GM11168 (cell line): Measurements from ENCODE around the gene MRPS22.

Experiments used
- in situ Hi-C: fragments of 300-500 bp; cut with MboI; formaldehyde crosslinking; loops from one replicate; pipeline ENCODE4 v1.12.0; 2022; ENCODE audit warnings: low sequenced_read_pairs; ENCODE audit not compliant: unreplicated experiment

Gene MRPS22

DNA sequence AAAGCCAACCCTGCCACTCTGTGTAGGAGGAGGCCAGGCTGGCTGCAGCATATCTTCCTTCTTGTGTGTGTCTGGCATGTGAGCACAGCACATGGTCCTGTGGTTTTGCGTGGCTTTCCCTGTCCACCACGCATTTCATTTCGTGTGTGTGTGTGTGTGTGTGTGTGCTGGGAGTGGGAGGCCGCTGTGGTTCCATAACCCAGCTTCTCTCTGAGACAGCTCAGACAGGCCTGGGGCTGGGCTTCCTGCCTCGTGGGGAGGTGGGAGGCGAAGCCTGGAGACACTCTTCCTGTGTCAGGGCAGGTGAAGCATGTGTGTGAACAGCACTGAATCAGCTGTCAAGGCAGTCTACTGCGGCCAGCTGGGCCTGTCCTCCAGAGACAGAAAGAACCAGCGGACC is 16.0 kb upstream of the MRPS22 start:
- in situ Hi-C loops, result loop anchor here (25.0 kb wide), 1 partner anchor 641 kb away; no protein-coding TSS in a partner anchor

DNA sequence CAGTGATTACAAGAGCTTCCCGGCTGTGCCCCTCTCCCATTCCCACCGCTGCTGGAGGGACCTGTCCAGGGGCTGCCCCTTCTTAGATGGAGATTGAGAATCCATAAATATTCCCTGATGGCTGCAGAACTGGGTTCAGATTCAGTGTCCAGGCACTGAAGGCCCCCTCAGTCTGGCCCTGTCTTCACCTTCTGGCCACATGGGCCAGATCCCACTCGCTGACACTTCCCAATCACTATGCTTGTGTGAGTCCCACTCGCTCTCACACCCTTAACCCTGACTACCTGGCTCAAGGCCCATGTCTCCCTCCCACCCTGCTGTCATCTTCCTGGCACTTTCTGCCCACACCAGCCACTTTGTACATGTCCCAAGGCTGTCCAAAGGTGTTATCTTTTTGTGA is 15.5 kb upstream of the MRPS22 start:
- in situ Hi-C loops, result loop anchor here (25.0 kb wide), 1 partner anchor 641 kb away; no protein-coding TSS in a partner anchor

DNA sequence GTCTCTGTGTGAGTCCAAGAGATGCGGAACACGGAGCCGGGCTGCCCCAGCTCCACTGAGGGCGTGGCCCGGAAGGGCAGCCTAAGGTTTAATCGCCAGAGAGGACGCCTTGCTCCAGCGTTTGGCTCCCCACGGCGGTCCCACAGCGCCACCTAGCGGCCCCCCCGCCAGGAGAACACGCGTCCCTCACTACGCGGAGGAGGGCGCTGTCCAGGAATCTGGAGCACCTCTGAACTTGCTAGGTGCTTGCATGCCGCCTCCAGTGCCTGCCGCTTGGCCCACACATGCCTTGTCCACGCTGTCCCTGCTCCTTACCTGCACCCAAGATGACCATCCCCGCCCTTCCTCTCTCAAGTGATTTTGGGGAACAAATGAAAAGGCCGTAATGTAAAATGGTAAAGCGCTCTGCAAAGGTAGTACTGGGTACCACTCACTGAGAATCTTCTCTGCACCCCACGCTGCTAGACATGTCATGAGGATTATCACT is 14.4 kb upstream of the MRPS22 start:
- in situ Hi-C loops, result loop anchor here (25.0 kb wide), 1 partner anchor 642 kb away; no protein-coding TSS in a partner anchor

DNA sequence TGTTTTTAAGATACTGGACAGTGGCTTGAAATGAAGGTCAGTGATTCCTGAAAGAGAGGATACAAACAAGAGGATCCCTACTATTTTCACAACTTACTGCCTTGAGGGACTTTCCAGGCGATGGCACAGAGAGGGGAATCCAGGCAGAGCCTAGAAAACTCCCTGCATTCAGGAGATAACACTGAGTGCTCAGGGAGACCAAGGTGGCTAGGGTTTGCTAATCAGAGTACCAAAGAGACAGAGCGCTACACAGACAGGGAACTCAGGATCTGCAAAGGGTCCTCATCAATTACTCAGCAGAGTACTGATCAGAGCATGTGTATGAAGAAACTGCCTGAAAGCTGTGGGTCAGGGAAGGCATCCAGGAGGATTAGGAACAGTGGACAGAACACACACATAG is 11.7 kb upstream of the MRPS22 start:
- in situ Hi-C loops, result loop anchor here (25.0 kb wide), 1 partner anchor 645 kb away; no protein-coding TSS in a partner anchor

DNA sequence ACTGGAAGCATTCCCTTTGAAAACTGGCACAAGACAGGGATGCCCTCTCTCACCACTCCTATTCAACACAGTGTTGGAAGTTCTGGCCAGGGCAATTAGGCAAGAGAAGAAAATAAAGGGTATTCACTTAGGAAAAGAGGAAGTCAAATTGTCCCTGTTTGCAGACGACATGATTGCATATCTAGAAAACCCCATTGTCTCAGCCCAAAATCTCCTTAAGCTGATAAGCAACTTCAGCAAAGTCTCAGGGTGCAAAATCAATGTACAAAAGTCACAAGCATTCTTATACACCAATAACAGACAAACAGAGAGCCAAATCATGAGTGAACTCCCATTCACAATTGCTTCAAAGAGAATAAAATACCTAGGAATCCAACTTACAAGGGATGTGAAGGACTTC is 9.1 kb upstream of the MRPS22 start:
- in situ Hi-C loops, result loop anchor here (25.0 kb wide), 1 partner anchor 647 kb away; no protein-coding TSS in a partner anchor

DNA sequence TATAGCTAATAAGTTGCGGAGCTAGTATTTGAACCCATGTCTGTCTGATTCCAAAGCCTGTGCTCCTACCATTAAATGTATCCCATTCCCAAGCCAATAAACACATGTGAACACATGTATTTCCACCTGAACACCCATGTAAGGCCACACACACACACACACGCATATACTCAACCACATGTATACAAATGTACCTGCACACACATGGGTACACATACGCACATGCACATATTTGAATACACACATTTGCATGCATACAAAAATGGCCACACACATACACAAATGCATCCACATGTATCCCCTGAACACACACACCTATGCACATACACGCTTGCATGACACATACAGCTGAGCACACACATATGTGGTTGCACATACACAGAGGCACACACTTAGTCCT is 5.4 kb upstream of the MRPS22 start:
- in situ Hi-C loops, result loop anchor here (25.0 kb wide), 1 partner anchor 651 kb away; no protein-coding TSS in a partner anchor

DNA sequence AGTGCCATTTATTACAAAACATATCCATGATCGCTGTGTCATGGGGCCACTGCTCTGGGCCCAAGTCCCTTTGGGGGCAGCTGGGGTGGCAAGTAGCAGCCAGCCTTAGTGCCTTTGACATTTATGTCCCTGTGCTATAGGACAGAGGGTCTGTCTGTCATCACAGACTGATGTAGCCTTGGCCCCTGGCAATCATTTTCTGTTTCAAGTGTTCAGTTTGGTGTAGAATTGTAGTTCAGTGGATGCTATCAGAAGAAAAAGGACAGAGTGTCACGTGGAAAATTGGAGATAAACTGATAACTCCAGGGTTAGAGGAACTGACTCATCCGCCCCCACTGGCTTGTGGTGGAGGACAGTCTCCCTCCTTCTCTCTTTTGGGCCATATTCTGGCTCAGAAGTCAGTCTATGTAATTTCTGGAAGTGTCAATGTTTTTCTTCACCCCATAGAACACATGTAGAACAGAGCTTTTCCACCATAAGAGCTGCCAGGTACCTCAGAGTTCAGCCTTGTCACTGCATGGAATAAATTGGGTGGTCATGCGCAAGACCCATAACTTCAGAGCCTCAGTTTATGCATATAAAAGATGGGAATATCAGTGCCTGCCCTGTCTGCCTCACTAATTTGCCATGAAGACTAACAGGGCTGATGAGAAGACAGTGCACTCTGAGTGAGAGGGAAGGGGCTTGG is 4.5 kb upstream of the MRPS22 start:
- in situ Hi-C loops, result loop anchor here (25.0 kb wide), 1 partner anchor 652 kb away; no protein-coding TSS in a partner anchor

DNA sequence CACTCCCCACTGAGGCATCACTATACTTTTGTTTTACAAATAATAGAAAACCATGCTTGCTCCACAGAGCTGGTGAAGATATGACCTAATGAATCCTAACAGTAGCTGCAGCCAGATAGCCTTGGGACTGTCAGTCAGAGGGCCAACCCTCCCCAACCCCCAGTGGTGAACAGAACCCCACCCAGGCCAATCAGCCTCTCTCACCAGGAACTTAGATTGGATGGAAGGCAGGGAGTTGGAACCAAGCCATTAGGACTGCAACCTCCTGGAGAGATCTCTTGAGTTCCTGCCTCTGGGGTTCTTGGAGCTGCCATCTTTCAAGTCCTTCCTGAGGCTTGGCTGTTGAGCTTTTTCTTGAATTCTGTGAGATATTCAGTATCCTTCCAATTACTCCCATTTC is 3.0 kb upstream of the MRPS22 start:
- in situ Hi-C loops, result loop anchor here (25.0 kb wide), 1 partner anchor 653 kb away; no protein-coding TSS in a partner anchor

DNA sequence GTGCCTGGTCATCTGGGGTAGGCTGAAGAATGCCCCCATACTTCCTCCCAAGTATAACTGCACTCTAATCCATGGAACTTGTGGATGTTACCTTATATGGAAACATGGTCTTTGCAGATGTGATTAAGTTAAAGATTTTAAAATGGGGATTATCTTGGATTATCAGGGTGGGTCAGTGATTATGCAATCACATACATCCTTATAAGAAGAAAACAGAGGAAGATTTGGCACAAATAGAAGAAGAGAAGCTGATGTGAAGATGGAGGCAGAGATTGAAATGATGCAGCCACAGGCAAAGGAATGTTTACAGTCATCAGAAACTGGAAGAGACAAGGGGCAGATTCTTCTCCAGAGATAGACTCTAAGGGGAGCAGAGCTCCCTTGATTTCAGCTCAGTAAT is 1.8 kb upstream of the MRPS22 start:
- in situ Hi-C loops, result loop anchor here (25.0 kb wide), 1 partner anchor 655 kb away; no protein-coding TSS in a partner anchor

DNA sequence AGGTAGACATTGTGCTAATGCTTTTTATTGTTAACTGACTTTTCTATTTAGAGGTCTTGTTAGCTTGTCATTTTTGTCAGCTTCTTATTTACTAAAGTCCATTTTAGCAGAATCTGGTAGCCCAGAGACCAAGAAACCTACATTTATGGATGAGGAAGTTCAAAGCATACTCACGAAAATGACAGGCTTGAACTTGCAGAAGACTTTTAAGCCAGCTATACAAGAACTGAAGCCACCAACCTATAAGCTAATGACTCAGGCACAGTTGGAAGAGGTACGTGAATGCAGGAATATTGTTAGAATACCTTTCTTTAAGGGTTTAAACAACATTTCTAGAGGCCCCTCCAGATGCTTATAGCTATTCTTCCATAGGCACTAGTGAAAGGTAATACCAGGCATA is 3.0 kb downstream of the MRPS22 start:
- in situ Hi-C loops, result loop anchor here (25.0 kb wide), 1 partner anchor 659 kb away; no protein-coding TSS in a partner anchor

DNA sequence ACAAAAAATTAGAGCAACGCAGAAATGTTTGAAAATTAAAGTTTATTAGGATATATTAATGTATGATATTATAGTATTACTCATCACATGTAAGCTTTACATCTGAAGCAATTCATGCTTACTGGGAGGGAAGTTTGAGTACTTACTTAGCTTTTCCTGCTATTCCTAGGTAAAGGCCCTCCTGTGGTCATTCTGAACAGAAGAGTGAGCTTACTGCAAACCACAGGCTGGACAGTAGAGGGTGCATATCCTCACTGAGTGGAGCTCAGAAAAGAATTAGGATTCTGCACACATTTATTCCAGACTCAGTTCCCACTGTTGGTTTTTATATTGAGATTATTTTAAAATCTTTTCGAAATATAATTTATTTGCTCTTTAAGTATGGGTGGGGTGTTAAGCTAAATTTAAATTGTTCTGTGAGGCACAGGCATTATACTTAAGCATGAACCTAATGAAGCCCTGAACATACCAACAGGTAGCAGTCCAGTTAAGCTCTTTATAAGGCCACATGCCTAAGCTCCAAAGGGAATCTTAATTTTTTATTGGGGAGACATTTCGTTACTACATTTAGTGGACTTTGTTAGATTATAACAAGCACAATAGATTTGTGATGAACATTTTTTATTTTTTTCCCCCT is 10.2 kb downstream of the MRPS22 start:
- in situ Hi-C loops, result no loop called here

DNA sequence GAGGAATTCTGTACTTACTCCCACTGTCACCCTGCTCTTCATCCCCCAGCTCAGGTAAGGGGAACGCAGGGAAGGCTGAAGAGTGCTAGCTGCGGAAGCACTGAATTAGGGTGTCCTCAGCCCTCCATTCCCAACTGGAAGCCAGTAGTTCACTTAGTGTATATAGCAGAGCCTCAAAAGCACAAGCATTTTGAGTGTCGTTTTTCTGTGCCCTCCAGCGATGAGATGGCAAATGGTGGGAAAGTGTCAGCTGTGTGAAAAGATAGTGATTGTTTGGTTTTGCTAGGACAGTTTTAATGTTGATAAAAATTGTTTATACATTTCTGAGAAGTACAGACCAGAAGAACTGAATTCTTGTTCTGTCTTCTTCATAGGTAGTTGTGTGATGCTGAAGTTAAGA is 10.8 kb downstream of the MRPS22 start:
- in situ Hi-C loops, result no loop called here

DNA sequence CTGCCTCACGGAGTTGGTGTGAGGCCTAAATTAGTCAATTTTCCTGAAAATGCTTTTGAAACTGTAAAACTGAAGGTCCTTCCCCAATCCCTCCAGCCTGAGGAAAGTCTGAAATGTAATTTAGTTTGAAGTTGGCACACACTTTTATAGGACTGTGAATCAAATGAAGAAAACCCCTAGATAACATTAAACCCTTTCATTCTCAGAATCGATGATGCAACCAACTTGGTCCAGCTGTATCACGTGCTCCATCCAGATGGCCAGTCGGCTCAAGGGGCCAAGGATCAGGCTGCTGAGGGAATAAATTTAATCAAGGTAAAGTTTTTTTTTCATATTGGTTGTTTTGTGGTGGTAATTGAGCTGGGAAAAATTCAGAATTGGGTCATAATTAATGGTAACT is 11.7 kb downstream of the MRPS22 start:
- in situ Hi-C loops, result no loop called here

DNA sequence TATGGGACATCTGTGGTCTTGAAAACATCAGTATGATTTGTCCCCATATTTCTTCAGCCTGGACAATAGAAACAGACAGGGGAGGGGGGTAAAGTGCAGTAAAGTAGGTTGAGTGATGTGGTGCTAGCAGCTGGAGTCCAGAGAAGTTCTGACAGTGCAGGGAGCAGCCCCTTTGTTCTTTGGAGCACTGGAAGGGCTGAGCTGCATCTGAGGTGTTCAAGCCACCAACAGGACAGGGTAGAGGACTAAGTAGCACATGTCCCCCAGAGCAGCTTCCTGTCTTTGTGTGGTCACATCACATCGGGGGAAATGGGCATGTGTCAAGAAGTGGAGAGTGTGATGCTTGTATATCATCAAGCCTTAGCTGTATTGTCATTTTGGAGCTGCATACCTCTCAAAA is 12.1 kb downstream of the MRPS22 start:
- in situ Hi-C loops, result no loop called here

DNA sequence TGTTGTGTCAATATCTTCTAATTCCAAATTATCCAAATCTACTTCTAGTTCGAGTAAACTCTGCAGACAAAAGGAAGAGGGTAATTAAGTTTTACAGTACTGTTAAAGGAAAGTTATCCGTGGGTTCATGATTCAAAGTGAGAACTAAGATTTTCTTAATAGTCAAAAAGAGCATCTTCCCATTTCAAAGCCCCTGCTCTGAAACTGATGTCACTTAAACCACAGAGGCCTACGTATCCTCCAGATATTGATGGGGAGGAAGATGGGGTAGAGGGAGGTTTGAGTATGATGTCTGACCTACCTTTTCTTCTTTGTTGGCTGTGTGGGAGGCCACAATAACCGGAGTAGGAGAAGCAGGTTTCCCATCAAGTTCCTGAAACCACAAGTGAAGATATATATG is 14.1 kb downstream of the MRPS22 start:
- in situ Hi-C loops, result no loop called here

DNA sequence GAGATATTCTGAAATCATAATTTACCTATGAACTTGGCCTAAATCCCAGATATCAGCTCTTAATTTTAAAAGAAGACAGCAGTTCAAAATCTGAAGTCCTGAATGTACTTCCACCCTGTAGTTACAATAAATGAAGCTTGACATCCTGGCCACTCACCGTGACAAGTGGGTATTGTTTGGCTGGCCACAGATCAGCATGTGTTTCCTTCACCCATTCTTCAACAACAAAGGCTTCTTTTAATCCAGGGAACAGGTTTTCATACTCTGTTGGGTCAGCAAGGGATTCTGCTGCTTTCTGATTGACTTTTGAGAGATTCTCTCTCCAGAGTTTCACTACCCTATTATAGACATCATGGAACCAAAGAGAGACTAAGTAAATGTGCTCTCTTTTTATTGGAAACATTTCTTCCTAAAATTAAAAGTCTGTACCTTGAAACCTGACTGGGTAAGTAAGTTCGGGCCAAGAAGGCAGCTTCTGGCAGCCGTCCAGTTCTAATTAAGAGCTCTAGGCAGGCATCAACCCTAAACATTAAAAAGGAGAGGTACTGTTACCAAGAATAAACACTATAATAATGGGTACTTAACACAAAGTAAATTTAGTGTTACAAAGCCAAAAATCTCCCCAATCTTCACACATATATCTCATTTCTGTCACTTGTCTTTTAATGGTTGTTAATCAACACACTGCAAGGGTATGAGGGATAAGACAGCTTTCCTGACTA is 15.2 kb downstream of the MRPS22 start:
- in situ Hi-C loops, result no loop called here

DNA sequence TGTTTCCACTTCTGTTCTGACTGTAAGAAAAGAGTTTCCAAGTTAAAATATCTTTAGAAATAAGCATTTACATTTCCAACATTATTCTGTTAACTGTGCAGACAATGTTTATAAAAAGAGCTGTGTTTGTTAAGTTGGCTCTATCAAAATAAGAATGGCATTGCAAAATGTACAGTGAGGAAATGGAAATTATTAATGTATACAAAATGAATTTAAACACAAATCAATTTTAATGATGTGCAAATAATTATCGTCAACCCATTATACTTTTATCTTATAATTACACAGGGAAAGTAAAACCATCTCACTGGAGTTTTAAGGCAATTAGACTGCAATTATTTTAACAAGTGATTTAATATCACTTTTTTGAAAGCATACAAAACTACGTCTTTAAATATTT is 17.5 kb downstream of the MRPS22 start:
- in situ Hi-C loops, result no loop called here

DNA sequence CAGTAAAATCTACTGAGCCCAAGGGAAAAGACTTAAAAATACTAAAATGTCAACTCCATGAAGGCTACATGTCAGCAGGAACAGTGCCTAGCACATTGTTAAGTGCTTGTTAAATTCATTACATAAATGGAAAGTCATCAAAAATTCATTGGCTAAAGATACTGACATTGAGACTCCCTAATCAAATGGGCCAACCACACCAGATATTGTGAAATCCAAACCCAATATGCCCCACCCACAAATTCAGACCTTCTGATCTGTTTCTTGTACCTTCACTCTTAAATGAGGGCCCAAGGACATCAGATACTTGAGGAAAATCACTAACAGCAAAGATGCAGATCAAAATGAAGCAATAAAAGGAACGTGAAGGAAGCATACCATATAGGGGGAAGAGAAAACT is 20.7 kb downstream of the MRPS22 start:
- in situ Hi-C loops, result no loop called here

DNA sequence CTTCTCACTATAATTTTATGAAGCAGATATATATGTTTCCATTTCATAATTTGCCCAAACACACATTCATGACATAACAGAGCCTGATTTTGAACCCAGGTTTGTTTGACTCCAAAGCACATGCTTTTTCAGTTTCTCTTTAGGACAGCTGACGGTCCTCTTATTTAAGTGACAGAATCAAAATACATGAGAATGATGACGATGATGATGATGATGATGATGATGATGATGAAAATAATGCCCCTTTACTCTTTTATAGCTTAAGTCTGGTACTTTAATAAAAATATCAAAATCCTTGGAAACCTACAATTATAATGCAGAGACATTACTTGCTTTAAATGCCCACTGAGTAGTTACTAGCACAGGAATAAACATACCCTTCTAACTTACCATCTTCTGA is 30.3 kb downstream of the MRPS22 start:
- in situ Hi-C loops, result no loop called here

DNA sequence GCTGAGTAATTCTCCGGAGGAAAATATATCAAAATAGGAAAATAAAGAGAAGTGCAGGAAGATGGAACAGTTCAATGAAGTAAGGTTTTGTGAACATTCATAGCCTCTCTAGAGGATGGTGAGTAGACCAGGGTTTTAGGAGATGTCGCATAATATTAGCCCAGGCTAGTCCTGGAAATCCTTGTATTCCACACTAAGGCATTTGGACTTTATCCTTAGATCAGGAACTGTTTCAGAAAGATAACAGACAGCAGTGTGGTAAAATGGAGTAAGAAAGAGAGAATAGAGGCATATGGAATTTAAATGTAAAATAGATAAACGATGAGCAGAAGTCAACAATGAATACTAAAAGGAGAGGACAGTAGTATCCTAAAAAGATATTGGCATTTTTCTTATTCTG is 33.6 kb downstream of the MRPS22 start:
- in situ Hi-C loops, result no loop called here
